CD4-positive, alpha-beta T cell treated with Interleukin-6 for 4 hours (primary cell): ENCODE results near the gene PTGES.
A peak's percentile ranks its signal among the peaks of the same experiment; 100 is the strongest.

ENCODE experiments used
- DNase-seq: peaks from one replicate; pipeline ENCODE4 v3.0.0-alpha.2; 2020; ENCODE audit warnings: mixed read lengths

Gene PTGES

GRCh38 chr9:129740666-129741464 lies 12.0 kb downstream of the PTGES start:
- DNase-seq: no peak

- DNase-seq: no peak
Observed at GRCh38 chr9:129740174-129740573, 12.7 kb downstream of the PTGES start.

- DNase-seq: no peak
Observed at GRCh38 chr9:129739432-129739831, 13.4 kb downstream of the PTGES start.

GRCh38 chr9:129737479-129738274 lies 15.2 kb downstream of the PTGES start:
- DNase-seq: peak; percentile 91

- no peak for DNase-seq
Observed at GRCh38 chr9:129736334-129736733, 16.5 kb downstream of the PTGES start.

- DNase-seq: no peak
Observed at GRCh38 chr9:129735546-129735945, 17.3 kb downstream of the PTGES start.

- DNase-seq: no peak
Observed at GRCh38 chr9:129733632-129733953, 19.2 kb downstream of the PTGES start.

- DNase-seq: no peak
Observed at GRCh38 chr9:129732946-129733631, 19.8 kb downstream of the PTGES start.

- no peak for DNase-seq
Observed at GRCh38 chr9:129732100-129732499, 20.7 kb downstream of the PTGES start.

GRCh38 chr9:129731477-129732085 lies 21.3 kb downstream of the PTGES start:
- DNase-seq: no peak

- DNase-seq: no peak
Observed at GRCh38 chr9:129728744-129729143, 24.1 kb downstream of the PTGES start.

- DNase-seq: peak; percentile 67
Observed at GRCh38 chr9:129726322-129727160, 26.3 kb downstream of the PTGES start.

GRCh38 chr9:129725795-129726251 lies 27.0 kb downstream of the PTGES start:
- DNase-seq: no peak

- no peak for DNase-seq
Observed at GRCh38 chr9:129724456-129725190, 28.2 kb downstream of the PTGES start.

- no peak for DNase-seq
Observed at GRCh38 chr9:129722913-129723312, 29.9 kb downstream of the PTGES start.

- DNase-seq: no peak
Observed at GRCh38 chr9:129720865-129721545, 31.8 kb downstream of the PTGES start.

GRCh38 chr9:129720181-129720864 lies 32.5 kb downstream of the PTGES start:
- no peak for DNase-seq

GRCh38 chr9:129719135-129719534 lies 33.7 kb downstream of the PTGES start:
- no peak for DNase-seq

- DNase-seq: no peak
Observed at GRCh38 chr9:129718647-129719046, 34.2 kb downstream of the PTGES start.

GRCh38 chr9:129717991-129718390 lies 34.9 kb downstream of the PTGES start:
- no peak for DNase-seq
